AG04449 (cell line): ENCODE data around the gene CCNO.

Experiments
- CTCF ChIA-PET: fragments of 350-600 bp; formaldehyde crosslinking; extraction: SDS; loops from one replicate; lab custom pipeline; 2021; ENCODE audit warnings: antibody characterized with exemption; lab: Yijun Ruan, JAX
- POLR2A ChIA-PET: fragments of 400-600, 350-600 bp; formaldehyde crosslinking; extraction: SDS; loops from one replicate; lab custom pipeline; 2020; ENCODE audit warnings: antibody characterized with exemption, inconsistent platforms; lab: Yijun Ruan, JAX
- DNase-seq: peaks from one replicate; pipeline ENCODE4 v3.0.0-alpha.2; 2010; ENCODE audit warnings: low read depth, low spot score
- H3K4me3 ChIP-seq: 2 replicates; pipeline ENCODE4 v1.5.1; 2011; ENCODE audit warnings: low read depth, mild to moderate bottlenecking, control low read depth, low read length
- CTCF ChIP-seq: IDR thresholded peaks from one replicate; pipeline ENCODE4 v1.5.1; 2011; ENCODE audit warnings: mild to moderate bottlenecking, moderate library complexity, low read length, control low read depth, inconsistent platforms; ENCODE audit not compliant: insufficient read depth; ENCODE audit errors: missing control alignments

Gene CCNO

DNA sequence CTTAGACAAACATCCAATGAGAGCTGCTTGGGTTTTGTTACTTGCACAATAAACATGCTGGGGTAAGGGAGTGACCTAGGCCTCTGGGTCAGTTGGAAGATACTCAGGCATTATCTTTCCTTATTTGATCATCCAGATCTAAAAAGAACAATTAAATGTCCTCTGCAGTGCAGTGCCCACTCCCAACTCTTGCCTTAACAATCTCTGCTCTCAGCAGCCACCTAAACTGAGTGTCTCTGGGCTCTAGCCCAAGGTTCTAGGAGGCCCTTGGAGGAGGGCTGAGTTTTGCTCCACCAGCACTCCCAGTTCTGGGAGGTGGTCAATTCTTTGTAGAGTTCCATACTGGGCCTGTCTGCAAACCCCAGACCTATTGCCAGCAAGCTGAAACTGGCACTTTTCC lies 8.1 kb downstream of the CCNO start:
- ChIA-PET CTCF (interaction anchor here (1.8 kb wide), 1 partner anchor 82 kb away, joined by 6 read pairs; the partner anchor contains the start of genes DHX29 and MTREX), POLR2A (no interaction called here)
- H3K4me3 ChIP-seq, result no peak overlapping the region
- DNase-seq, result no peak
- no peak for TF ChIP-seq CTCF

GRCh38 chr5:55223812-55224240 lies 9.6 kb downstream of the CCNO start:
- no peak for TF ChIP-seq CTCF
- DNase-seq, result no peak
- ChIA-PET CTCF (interaction anchor here (0.6 to 1.2 kb wide), 2 partner anchors 9 to 14 kb away, joined by 3 read pairs; partner anchors contain the start of gene CCNO), POLR2A (no interaction called here)
- no peak overlapping the region for H3K4me3 ChIP-seq

DNA sequence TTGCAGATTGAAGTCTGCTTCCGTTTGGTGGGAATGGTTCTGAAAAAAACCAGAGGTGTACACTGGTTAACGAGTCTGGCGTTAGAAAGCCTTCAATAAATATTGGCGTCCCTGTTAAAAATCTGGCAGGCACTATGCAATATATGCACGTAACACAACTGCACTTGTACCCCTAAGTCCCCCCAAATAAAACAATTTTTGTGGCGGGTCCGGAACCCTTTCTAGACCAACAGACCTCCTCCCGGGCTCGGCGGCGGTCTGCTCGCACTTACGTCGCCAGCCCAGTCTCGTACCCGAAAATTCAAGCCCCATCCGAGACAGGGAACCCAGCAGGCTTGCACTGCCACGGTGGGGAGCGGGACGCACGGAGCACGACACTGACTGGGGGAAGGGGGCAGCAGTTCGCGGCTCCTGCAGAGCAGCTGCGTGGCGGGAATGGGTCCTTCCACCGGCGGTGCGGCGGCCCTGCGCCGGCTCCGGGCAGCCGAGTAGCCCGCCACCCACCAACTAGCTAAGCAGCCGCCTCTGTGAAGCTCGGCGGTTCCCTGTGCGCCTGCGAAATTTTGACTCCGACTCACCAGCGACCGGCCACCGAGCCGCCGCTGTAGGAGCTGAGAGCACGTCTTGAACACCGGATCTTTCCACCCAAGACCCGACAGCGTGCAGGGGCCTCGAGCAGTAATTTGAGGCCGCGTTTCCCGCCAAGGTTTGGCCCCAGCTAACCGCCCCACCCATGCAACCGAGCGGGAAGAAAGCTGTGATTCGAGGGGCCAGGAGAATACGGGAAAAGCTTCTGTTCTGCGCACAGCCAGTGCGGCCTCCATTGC lies 10.2 kb downstream of the CCNO start:
- ChIA-PET CTCF (interaction anchor here (0.6 to 1.2 kb wide), 2 partner anchors 10 to 14 kb away, joined by 3 read pairs; partner anchors contain the start of gene CCNO), POLR2A (no interaction called here)
- DNase-seq, result no peak
- TF ChIP-seq CTCF, result no peak
- H3K4me3 ChIP-seq, result no peak overlapping the region

DNA sequence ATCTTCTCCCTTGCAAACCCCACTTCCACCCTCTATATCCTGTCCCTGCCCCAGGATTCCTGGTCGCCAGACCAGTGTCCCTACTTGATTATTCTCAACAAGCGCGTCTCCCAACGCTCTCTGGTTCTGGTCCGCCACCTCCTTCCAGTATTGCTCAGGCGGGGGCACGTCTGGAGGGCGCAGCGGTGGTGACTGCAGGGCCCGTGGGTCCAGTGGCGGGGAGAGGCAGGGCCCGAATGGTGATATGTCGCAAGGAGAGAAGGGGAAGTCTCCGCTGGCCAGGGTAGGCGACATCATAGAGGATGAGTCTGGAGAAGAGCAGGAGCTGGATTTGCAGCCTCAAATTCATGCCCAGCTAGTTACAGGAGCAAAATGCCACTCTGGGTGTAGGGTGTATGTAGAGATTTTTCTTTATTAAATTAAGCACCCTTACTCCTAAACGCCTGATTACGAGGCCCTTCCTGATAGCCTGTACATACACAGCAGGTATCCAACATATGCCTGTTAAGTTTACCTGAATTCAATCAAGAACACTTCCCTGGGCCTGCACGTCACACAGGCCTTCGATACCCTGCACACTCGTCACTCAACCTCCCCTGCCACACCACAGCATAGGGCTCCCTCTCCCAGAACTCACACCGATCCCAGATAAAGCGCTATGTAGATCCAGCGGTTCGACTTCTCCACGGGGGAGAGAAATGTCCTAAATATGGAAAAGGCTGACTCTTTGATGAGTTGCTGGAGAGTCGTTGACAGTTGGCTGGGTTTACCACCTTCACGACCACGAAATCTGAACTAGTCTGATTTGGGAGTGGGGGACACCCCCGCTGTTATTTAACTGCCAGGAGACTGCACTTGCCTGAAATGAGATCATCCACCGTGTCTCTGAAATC lies 11.1 kb downstream of the CCNO start:
- H3K4me3 ChIP-seq, result no peak overlapping the region
- no peak for DNase-seq
- ChIA-PET POLR2A (no interaction called here), CTCF (interaction anchor here (1.2 kb wide), 1 partner anchor 51 kb away, joined by 4 read pairs; no protein-coding TSS in a partner anchor)
- no peak for TF ChIP-seq CTCF

GRCh38 chr5:55220433-55221185 lies 12.8 kb downstream of the CCNO start:
- POLR2A ChIA-PET, result no interaction called here
- no peak for TF ChIP-seq CTCF
- H3K4me3 ChIP-seq, result peak overlapping the region; percentile 30
- CTCF ChIA-PET, result interaction anchor here (0.7 to 1.7 kb wide), 3 partner anchors 11 to 50 kb away, joined by 3 to 9 read pairs (median 4); no protein-coding TSS in a partner anchor
- DNase-seq, result no peak
